Endothelial cell (in vitro differentiated cells): ENCODE measurements around the gene ASIC3. TPM values are rescaled to one million over a fixed set of nuclear protein-coding genes. Genes with fewer than 3 reads are reported as not detected.
A peak's percentile ranks its signal among the peaks of the same experiment; 100 is the strongest.

Experiments used
- DNase-seq: peaks from one replicate; pipeline ENCODE4 v3.0.0; 2021; ENCODE audit warnings: low spot score
- H3K27ac Mint-ChIP-seq: one replicate; pipeline ENCODE4 v1.8.0; 2021; ENCODE audit warnings: mixed read lengths, inconsistent platforms; ENCODE audit not compliant: unreplicated experiment
- H3K27me3 Mint-ChIP-seq: one replicate; pipeline ENCODE4 v1.8.0; 2021; ENCODE audit warnings: mild to moderate bottlenecking, moderate library complexity, mixed read lengths, inconsistent platforms; ENCODE audit not compliant: unreplicated experiment
- H3K36me3 Mint-ChIP-seq: one replicate; pipeline ENCODE4 v1.8.0; 2021; ENCODE audit warnings: mild to moderate bottlenecking, low read depth, mixed read lengths, inconsistent platforms; ENCODE audit not compliant: unreplicated experiment
- H3K4me1 Mint-ChIP-seq: one replicate; pipeline ENCODE4 v1.8.0; 2021; ENCODE audit warnings: mild to moderate bottlenecking, mixed read lengths, inconsistent platforms; ENCODE audit not compliant: unreplicated experiment
- H3K4me3 Mint-ChIP-seq: one replicate; pipeline ENCODE4 v1.8.0; 2021; ENCODE audit warnings: mild to moderate bottlenecking, mixed read lengths, inconsistent platforms; ENCODE audit not compliant: unreplicated experiment
- H3K9me3 Mint-ChIP-seq: one replicate; pipeline ENCODE4 v1.8.0; 2021; ENCODE audit warnings: mixed read lengths, inconsistent platforms; ENCODE audit not compliant: unreplicated experiment
- CTCF ChIP-seq: fragments of 200-600 bp; sonication (generic); IDR thresholded peaks from one replicate; pipeline ENCODE4 v1.5.0; 2021; ENCODE audit warnings: antibody characterized with exemption; ENCODE audit not compliant: unreplicated experiment
- total RNA-seq: library from RNA; stranded (reverse); fragmentation: NEBNext Ultra II Directional; extraction: Animal tissue kit (Norgen Biotek cat#: 25700); gene quantifications from one replicate; pipeline ENCODE4 v1.2.1, GENCODE V29; 2021; ENCODE audit not compliant: unreplicated experiment

The ASIC3 gene
- total RNA-seq, 1 donor from 2014 or later, result 3.4 TPM

GRCh38 chr7:151045262-151045661, 3.1 kb upstream of the ASIC3 start:
- no peak for DNase-seq
- TF ChIP-seq CTCF, result no peak
- no peak overlapping the region for H3K27ac Mint-ChIP-seq
- H3K36me3 Mint-ChIP-seq, result no peaks in the 10 kb centered on the region
- H3K9me3 Mint-ChIP-seq, result no peaks in the 10 kb centered on the region
- H3K4me1 Mint-ChIP-seq, result peaks cover 7% of the 10 kb centered on the region
- no peak overlapping the region for H3K4me3 Mint-ChIP-seq
- H3K27me3 Mint-ChIP-seq, result peaks cover 20% of the 10 kb centered on the region

DNA sequence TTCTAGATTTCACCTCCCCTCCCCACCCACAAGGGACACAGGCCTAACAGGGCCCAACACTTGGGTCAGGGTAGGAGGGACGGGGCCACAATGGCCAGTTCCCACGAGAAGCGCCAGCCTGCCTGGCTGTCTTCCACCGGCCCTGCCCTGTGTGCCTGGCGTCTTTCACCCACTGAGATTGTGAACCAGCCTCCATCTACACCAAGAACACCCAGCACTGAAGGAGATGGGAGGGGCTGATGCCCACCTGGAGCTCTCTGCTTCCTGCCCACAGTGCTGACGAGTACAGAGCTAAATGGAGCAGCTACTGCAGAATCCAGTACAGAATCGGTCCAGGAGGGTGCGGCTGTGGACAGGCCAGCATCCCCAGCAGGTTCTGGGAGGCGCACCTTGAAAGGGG, 2.4 kb upstream of the ASIC3 start:
- DNase-seq, result no peak
- H3K36me3 Mint-ChIP-seq, result no peaks in the 10 kb centered on the region

DNA sequence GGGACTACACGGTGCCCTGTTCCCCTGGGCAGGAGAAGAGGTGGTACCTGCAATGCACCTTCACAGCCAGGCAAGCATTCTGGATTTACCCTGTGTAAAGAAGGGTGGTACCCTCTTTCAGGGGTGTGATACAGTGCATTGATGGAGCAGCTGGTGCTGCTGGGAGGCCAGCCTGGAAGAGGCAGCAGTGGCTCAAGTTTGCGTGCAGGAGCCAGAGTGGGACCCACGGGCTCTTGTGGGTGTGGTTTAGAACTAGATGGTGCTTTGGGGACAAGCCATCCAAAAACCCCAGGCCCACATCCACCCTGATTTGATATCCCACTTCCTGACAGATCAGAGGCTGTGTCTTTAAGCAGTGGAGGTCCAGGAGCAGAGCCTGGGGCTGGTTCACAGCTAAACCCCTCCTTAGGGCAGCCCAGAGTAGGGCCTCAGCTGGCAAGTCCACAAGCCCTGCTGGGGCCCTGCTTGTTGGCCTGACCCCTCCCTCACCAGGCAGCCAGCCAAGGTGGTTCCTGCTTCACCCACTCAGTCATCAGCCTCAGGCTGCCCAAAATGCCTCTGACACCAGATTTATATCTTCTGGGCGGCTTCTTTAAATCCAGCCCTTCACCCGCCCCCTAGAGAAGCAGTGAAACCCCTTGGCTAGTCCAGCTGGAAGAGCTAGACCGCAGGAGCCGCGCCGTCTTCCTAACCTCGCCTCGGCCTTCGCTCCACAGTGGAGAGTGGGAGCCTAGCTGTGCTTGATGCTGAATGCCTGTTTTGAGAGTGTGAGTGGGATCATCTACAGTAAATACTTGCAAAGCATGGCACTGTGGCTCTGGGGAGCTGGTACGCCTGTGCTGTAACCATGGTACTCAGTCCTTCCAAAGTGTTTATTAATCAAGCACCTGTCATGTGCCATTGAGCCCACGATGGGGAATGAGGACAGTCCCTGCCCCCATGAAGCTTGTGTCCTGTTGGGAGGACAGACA, 1.4 kb upstream of the ASIC3 start:
- no peak for DNase-seq
- Mint-ChIP-seq H3K36me3 (no peaks in the 10 kb centered on the region), H3K27ac (no peak overlapping the region), H3K27me3 (peaks cover 20% of the 10 kb centered on the region), H3K4me1 (peaks cover 7% of the 10 kb centered on the region), H3K4me3 (no peak overlapping the region), H3K9me3 (no peaks in the 10 kb centered on the region)
- no peak for TF ChIP-seq CTCF

More for the DNA sequence above, 2.4 kb upstream of the ASIC3 start:
- Mint-ChIP-seq H3K27me3 (peaks cover 20% of the 10 kb centered on the region), H3K4me1 (peaks cover 7% of the 10 kb centered on the region), H3K4me3 (no peak overlapping the region), H3K9me3 (no peaks in the 10 kb centered on the region), H3K27ac (no peak overlapping the region)
- no peak for TF ChIP-seq CTCF

DNA sequence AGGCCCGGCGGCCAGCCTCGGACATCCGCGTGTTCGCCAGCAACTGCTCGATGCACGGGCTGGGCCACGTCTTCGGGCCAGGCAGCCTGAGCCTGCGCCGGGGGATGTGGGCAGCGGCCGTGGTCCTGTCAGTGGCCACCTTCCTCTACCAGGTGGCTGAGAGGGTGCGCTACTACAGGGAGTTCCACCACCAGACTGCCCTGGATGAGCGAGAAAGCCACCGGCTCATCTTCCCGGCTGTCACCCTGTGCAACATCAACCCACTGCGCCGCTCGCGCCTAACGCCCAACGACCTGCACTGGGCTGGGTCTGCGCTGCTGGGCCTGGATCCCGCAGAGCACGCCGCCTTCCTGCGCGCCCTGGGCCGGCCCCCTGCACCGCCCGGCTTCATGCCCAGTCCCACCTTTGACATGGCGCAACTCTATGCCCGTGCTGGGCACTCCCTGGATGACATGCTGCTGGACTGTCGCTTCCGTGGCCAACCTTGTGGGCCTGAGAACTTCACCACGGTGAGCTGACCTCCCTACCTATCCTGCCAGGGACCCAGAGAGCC, 656 bp downstream of the ASIC3 start:
- Mint-ChIP-seq H3K9me3 (no peaks in the 10 kb centered on the region), H3K36me3 (peaks cover 6% of the 10 kb centered on the region), H3K4me3 (no peak overlapping the region), H3K27me3 (peaks cover 26% of the 10 kb centered on the region), H3K27ac (no peak overlapping the region), H3K4me1 (peaks cover 16% of the 10 kb centered on the region)
- DNase-seq, result no peak
- TF ChIP-seq CTCF, result no peak

DNA sequence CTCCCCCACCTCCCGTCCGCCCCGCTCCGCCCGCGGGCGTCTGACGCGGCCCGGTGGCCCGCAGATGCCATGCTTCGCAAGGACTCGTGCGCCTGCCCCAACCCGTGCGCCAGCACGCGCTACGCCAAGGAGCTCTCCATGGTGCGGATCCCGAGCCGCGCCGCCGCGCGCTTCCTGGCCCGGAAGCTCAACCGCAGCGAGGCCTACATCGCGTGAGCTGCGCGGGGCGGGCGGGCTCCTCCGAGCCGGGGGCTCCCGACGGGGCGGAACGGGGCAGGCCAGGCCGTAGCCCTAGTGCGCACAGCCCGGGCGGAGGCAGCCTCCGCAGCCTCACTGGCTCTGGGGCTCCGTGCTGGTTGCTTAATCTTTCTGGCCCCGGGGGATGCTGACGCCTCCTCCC, 2.8 kb downstream of the ASIC3 start:
- no peaks in the 10 kb centered on the region for H3K9me3 Mint-ChIP-seq
- H3K27ac Mint-ChIP-seq, result no peak overlapping the region
- no peak for TF ChIP-seq CTCF
- peak; percentile 88 for DNase-seq
- H3K4me3 Mint-ChIP-seq, result no peak overlapping the region
- peaks cover 11% of the 10 kb centered on the region for H3K36me3 Mint-ChIP-seq
- H3K27me3 Mint-ChIP-seq, result peaks cover 30% of the 10 kb centered on the region
- peaks cover 18% of the 10 kb centered on the region for H3K4me1 Mint-ChIP-seq
